Measurements from ENCODE around the gene TRPV5. TPM values are rescaled to one million over a fixed set of nuclear protein-coding genes. Genes with fewer than 3 reads are reported as not detected.

TRPV5 gene
- total and polyA plus RNA-seq, 9 donors = not detected

DNA sequence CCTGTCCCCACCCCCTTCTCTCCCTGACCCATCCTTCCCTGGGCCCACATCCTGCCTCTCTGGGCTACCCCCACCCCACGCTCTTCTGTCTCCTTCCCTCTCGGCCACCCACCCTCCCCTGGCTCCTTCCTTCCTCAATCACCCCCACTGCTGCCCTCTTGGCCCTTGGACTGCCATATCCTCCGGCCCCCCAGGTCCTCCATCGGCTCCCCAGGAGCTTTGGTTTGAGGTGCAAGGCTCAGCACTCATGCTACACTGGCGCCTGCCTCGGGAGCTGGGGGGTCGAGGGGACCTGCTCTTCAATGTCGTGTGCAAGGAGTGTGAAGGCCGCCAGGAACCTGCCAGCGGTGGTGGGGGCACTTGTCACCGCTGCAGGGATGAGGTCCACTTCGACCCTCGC is 67.8 kb downstream of the TRPV5 start:
- no peak for TF ChIP-seq EP300 (IDR thresholded peaks at IDR 0.05)
- Histone ChIP-seq H3K4me1 (ENCODE audit: insufficient read depth) (no peaks in the 10 kb centered on the region), H3K4me3 (no peak overlapping the region), H3K36me3 (no peaks in the 10 kb centered on the region), H3K9me3 (no peaks in the 10 kb centered on the region), H3K27me3 (no peaks in the 10 kb centered on the region), H3K27ac (no peak overlapping the region)
- 63 to 76% (median 75%) methylated on average over 13 of the region's 13 CpGs for WGBS, 3 donors
- DNase-seq = no peak
- intact Hi-C loops (cut with DNase I) = no loop called here

DNA sequence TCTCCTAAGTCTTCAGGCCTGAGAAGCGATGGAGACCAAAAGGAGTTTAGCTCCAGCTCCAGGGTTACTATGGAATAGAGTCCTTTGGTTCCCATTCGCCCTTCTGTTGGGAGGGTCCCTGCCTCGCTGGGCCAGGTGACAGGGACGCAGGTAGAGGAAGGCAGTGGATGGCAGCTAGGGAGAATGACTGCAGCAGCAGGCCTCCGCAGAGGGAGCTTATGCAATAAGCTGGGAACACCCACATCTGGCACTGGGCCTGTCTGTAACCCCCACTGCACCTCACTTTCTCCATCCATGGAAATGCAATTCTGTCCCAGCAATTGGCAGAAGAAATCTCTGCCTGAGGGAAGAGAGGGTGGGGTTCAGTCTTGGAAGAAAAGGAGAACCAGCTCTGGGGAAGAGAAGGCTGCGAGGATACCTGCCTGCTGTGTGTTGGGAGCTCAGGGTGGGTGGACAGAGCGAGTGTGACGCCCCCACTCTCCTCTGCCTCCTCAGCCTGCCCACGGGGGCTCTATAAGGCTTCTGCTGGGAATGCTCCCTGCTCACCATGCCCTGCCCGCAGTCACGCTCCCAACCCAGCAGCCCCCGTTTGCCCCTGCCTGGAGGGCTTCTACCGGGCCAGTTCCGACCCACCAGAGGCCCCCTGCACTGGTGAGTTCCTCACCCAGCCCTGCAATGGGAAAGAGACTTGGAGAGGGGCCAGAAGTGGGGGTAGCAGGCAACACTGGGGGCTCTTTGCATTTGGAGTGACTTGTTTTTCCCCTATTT is 68.4 kb downstream of the TRPV5 start:
- Histone ChIP-seq H3K4me1 (ENCODE audit: insufficient read depth) (no peaks in the 10 kb centered on the region), H3K4me3 (no peak overlapping the region), H3K9me3 (no peaks in the 10 kb centered on the region), H3K27ac (no peak overlapping the region), H3K36me3 (no peaks in the 10 kb centered on the region), H3K27me3 (no peaks in the 10 kb centered on the region)
- no peak for DNase-seq
- WGBS, 3 donors = 77 to 86% (median 85%) methylated on average over 14 of the region's 14 CpGs
- intact Hi-C loops (cut with DNase I) = no loop called here
- TF ChIP-seq, protein P1, sequence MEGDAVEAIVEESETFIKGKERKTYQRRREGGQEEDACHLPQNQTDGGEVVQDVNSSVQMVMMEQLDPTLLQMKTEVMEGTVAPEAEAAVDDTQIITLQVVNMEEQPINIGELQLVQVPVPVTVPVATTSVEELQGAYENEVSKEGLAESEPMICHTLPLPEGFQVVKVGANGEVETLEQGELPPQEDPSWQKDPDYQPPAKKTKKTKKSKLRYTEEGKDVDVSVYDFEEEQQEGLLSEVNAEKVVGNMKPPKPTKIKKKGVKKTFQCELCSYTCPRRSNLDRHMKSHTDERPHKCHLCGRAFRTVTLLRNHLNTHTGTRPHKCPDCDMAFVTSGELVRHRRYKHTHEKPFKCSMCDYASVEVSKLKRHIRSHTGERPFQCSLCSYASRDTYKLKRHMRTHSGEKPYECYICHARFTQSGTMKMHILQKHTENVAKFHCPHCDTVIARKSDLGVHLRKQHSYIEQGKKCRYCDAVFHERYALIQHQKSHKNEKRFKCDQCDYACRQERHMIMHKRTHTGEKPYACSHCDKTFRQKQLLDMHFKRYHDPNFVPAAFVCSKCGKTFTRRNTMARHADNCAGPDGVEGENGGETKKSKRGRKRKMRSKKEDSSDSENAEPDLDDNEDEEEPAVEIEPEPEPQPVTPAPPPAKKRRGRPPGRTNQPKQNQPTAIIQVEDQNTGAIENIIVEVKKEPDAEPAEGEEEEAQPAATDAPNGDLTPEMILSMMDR (IDR thresholded peaks at IDR 0.05) = no peak
- no peak for TF ChIP-seq EP300 (IDR thresholded peaks at IDR 0.05)
- no peak for TF ChIP-seq POLR2A (IDR thresholded peaks at IDR 0.05)

DNA sequence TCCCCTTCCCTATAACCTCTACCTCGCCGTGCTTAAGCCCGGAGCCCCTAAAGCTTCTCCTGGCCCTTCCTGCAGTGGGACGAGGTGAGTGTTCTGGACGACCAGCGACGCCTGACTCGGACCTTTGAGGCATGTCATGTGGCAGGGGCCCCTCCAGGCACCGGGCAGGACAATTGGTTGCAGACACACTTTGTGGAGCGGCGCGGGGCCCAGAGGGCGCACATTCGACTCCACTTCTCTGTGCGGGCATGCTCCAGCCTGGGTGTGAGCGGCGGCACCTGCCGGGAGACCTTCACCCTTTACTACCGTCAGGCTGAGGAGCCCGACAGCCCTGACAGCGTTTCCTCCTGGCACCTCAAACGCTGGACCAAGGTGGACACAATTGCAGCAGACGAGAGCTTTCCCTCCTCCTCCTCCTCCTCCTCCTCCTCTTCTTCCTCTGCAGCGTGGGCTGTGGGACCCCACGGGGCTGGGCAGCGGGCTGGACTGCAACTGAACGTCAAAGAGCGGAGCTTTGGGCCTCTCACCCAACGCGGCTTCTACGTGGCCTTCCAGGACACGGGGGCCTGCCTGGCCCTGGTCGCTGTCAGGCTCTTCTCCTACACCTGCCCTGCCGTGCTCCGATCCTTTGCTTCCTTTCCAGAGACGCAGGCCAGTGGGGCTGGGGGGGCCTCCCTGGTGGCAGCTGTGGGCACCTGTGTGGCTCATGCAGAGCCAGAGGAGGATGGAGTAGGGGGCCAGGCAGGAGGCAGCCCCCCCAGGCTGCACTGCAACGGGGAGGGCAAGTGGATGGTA is 69.5 kb downstream of the TRPV5 start:
- intact Hi-C loops (cut with DNase I) = no loop called here
- H3K9me3 ChIP-seq = no peaks in the 10 kb centered on the region
- H3K4me3 ChIP-seq = no peak overlapping the region
- H3K4me1 ChIP-seq (ENCODE audit: insufficient read depth) = no peaks in the 10 kb centered on the region
- DNase-seq = no peak
- H3K36me3 ChIP-seq = no peaks in the 10 kb centered on the region
- no peak overlapping the region for H3K27ac ChIP-seq
- H3K27me3 ChIP-seq = no peaks in the 10 kb centered on the region
- TF ChIP-seq EP300 (IDR thresholded peaks at IDR 0.05) (no peak), POLR2A (IDR thresholded peaks at IDR 0.05) (no peak)
- TF ChIP-seq, protein P1 (IDR thresholded peaks at IDR 0.05) = no peak
- WGBS, 3 donors = 87 to 92% (median 88%) methylated on average over 27 to 37 of the region's 37 CpGs

DNA sequence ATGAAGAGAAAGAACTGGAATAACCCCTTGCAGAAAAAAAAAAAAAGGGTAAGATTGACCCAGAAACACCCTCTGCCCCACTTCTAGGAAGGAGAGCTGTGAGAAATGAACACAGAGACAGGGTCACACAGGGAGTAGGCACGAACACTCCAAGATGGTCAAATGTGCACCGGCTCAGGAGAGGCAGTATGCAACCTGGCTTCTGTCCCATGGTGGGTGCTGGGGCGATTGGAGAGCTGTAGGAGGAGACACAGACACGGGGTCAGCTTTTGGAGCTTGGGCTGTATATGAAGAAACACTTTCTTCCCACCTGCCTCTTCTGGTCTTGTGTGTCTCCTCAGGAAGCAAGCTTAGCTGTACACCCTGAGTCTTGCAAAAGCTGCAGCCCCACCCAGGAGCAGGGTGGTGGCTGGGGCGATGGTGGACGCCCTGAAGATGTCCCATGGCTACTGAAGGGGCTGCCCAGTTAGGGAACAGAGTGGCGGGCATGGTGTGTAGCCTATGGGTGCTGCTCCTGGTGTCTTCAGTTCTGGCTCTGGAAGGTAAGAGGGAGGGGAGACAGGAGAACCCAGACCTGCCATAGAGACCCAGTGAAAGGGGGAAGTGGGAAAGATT is 70.7 kb downstream of the TRPV5 start:
- Histone ChIP-seq H3K4me3 (no peak overlapping the region), H3K36me3 (no peaks in the 10 kb centered on the region), H3K9me3 (no peaks in the 10 kb centered on the region), H3K27me3 (no peaks in the 10 kb centered on the region), H3K4me1 (ENCODE audit: insufficient read depth) (no peaks in the 10 kb centered on the region), H3K27ac (no peak overlapping the region)
- DNase-seq = no peak
- TF ChIP-seq EP300 (IDR thresholded peaks at IDR 0.05) (no peak), POLR2A (IDR thresholded peaks at IDR 0.05) (no peak)
- TF ChIP-seq, protein P1 (IDR thresholded peaks at IDR 0.05) = no peak
- 87 to 90% (median 88%) methylated on average over 7 of the region's 7 CpGs for WGBS, 3 donors
- intact Hi-C loops (cut with DNase I) = no loop called here
